GM19240 (cell line): Measurements from ENCODE around the gene DRC1.
A peak's percentile ranks its signal among the peaks of the same experiment; 100 is the strongest.

Experiments used
- DNase-seq: peaks from one replicate; pipeline ENCODE4 v3.0.0; 2011; ENCODE audit warnings: low spot score; ENCODE audit not compliant: insufficient read length

DRC1 gene

DNA sequence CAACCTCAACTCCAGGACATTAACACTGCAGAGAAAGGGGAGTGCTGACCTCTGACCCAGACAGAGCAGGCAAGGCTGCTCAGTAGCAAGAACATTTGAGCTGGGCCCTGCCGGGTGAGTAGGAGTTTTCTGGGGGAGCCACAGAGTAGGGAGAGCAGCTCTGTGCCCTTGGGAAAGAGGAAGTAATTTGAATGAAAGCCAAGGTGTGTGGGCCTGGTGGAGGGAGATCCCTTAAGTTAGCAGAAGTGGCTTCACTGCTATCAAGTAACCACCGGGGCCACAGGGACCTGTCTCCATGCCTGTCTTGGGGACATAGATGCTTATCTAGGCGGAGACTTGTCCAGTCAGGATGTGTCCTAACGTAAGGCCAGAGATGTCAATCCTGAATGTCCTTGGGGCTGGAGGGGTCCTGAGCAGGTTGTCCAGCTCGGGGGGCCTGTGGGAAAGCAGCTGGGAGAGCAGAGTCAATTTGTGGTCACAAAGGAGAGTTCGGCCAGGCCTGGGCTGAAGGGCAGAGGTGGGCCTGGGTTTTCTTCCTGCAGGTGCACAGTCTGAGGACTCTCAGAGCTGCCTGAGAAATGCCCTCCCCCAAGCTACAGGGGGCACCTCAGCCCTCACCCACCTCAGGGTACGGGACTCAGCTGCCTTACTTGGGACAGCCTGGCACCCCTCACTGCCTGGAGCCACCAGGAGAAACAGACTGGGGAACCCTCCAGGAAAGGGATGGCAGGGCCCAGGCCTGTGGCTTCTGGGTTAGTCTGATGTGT, 91.2 kb downstream of the DRC1 start:
- no peak for DNase-seq

DNA sequence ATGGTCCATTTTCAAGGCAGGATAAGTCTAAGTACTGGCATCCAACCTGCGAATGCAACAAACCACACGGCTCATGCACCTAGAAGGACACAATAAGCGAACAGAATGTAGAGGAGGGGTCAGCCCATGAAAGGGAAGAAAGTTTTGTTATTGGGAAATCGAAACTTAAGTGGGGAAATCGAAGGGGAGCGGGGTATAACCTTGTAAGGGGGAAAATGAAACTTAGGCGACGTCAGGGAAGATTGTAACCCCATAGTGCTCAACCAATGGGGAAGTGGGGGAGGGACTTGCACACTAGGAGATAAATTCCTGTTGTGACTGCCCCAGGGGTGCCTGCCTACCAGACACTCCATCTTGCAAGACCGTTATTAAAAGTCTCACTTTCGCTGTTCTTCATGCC, 91.8 kb downstream of the DRC1 start:
- DNase-seq = no peak

DNA sequence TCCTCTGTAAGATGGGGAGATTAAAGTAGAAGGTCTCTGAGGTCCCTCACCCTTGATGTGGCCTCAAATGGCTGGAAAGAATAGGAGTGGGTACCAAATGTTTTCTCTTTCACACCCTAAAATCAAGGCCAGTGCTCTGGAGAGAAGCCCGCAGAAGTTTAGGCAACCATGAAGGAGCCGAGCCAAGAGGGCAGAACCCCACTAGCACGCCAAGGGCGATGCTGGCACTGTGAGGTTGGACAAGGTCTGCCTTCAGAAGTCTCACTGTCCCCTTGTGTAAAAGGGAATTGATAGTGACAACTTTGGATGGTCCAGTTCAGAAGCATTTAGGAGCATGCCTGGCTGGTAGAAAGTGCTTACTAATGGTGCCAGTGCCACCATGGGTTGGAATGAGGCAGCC, 92.5 kb downstream of the DRC1 start:
- DNase-seq = no peak

DNA sequence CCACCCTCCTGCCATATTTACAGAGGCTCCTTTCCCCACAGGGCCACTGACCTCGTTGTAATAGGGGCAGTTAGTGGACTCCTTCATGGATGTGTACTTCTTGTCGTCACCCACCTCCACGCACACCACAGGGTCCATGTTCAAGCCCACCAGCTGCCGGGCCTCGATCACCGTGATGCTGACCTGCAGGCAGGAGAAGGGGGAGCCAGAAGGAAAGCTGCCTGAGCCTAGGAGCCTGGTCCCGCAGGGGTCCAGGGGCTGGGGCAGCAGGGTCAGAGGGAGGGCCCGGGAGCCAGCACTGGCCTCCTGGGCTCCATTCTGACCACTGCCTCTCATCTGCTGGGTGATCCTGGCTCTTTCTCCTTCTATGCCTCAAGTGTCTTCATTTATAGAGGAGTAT, 93.2 kb downstream of the DRC1 start:
- DNase-seq = no peak

DNA sequence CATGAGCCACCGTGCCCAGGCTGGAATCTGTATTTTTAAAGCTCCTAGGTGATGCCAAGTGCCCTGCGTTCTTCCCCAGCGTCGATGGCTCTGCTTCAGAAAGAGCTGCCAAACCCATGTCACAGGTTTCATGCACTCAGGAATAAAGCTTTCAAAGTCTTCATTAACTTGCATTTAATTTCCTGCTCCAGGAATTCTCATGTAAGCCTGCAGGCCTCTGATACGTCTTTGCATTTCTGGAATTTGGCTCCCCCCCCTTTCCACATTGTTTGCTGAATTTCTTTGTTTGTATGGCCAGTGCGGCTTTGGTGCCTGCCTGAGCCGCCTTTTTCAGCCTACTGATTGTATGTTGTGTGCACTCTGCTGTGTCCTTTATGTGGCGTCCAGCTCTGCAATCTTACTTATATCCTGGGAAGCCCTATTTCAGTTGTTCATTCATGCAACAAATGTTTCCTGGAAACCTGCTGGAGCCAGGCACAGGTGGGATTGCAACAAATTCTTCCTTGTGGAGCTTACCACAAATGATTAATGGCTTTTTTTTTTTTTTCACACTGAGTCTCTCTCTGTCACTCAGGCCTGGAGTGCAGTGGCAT, 94.1 kb downstream of the DRC1 start:
- DNase-seq = no peak

DNA sequence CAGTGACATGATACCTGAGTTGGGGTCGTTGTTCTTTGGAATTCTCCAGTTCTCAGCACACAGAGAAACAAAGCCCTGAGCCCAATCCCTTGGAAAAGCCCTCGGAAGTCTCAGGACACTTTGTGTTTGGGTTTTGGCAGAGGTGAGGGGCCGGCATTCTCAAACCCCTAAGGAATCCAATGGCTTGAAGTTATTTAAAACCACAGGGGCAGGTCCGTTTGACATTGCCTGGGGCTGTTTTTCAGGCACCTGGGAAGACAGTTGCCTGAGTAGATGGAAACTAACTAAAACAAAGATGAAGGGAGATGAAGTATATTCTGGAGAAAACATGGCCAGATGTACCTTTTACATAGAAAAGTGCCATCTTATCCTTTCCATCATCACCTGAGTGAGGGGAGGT, 98.7 kb downstream of the DRC1 start:
- DNase-seq = no peak

DNA sequence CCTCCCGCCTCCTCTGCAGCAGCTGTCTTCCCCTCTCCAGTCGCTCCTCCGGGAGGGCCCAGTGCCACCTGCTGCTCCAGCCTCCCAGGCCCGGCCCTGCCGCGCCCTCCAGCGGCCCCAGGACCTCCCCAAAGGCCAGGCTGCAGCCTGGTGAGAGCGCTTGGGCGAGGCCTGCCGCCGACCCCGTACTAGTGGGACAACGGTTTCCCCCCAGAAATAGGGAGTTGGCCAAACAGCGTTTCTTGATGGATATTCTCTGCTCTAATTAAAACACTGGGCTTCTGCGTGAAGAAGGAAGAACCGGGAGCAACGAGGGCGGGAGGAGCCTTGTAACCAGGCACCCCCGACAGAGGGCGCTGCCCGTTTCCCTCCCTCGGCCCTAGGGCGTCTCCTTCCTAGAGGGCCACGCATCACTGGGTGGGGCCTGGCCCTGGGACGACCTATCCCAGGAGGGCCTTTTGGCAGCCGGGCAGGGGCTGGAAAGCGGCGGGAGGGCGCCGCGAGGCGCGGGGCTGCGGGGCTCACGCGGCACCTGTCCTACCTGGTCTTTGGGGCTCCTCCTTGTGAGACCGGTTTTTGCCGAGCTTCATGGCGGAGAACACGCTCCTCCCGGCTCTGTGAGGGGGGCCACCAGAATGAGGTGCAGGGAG, 101.6 kb downstream of the DRC1 start:
- DNase-seq = peak; percentile 72

DNA sequence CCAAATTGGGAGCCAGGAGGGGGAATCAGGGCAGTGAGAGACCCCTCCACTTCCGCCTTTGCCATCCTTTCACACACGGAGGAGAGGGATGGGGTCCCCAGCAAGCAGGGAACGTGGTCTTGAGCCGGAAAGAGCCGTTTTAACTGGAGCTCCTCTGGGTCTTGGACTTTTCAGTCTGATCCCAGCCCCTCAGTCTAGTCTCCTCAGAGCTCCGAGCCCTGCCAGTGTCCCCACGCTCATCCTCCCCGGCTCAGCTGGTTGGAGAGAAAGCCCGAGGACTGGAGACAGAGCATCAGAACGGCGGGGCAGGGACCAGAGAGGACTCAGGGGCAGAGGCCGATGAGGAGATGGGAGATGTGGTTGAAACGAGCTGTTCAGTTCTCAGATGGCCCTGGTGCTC, 102.3 kb downstream of the DRC1 start:
- no peak for DNase-seq

DNA sequence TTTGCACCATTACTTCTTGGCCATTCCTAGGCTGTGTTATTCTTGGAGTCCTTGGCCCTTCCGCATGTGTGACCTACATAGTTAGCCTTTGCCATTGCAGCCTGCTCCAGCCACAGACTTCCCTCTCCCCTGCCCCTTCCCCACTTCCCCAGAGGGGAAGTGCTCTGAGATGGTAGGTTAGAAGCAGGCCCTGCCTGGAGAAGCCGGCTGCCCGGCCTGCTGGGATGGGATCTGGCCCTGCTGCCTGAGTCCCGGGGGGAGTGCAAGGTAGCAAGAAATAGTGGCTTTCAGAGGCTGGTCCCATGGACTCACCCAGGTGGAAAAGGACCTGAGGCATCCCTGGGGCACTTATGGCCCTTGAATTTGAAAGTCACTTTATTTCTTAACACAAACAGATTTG, 104.6 kb downstream of the DRC1 start:
- DNase-seq = no peak
